ENCODE data around the gene ANKMY2.
A peak's percentile ranks its signal among the peaks of the same experiment; 100 is the strongest.

ANKMY2 gene

DNA sequence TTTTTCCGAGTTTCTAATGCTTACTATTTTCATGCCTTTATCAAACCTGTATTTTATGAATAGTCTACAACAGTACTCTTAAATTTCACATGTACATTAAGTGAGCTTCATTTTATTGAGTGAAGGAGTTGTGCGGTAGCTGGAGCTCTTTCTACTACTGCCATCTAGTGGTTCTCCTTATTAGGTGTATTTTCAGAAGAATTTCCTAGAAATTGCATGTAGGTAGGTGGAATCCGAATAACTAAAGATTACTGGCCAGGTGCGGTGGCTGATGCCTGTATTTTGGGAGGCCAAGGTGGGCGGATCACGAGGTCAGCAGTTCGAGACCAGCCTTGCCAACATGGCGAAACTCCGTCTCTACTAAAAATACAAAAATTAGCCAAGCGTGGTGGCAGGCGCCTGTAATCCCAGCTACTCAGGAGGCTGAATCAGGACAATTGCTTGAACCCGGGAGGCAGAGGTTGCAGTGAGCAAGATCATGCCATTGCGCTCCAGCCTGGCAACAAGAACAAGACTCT lies 80.6 kb downstream of the ANKMY2 start:
- peak in 1 of 2 donors; percentile 75 for DNase-seq

- no peak for DNase-seq
Observed at GRCh38 chr7:16564023-16564380, 81.6 kb downstream of the ANKMY2 start.

DNA sequence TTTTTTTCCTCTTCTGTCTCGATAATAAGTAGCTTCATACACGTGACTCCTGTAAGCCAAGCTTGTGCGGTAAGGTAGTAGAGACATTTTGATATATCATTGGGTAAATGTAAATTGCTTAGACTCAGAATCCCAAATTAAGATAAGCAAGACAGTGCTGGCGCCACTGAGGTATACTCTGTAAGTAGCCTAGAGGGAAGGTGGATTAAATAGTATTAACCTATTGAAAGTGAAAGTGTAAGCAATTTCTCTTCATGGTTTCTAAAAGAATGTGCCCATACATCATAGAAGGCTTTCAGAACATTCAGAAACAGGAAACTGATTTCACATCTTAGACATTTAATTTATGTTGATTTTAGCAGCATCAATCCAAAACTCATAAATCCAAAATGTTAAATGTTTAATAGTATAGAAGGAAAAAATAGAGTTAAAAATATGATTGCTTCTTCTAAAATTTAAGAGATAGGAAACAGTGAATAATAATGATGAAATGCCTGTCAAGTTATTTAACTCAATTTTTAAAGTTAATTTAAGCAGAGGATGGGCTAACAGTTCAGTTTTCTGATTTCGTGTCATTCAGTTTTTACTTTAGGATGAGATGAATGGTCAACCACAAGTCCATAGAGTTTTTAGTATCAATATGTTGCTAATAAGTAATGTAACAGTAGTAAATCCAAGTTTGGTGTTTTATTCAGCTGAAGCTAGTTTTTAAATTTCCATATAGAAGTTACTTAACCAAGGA lies 82.1 kb downstream of the ANKMY2 start:
- DNase-seq = no peak

- DNase-seq = no peak
Observed at GRCh38 chr7:16562456-16563220, 82.9 kb downstream of the ANKMY2 start.

DNA sequence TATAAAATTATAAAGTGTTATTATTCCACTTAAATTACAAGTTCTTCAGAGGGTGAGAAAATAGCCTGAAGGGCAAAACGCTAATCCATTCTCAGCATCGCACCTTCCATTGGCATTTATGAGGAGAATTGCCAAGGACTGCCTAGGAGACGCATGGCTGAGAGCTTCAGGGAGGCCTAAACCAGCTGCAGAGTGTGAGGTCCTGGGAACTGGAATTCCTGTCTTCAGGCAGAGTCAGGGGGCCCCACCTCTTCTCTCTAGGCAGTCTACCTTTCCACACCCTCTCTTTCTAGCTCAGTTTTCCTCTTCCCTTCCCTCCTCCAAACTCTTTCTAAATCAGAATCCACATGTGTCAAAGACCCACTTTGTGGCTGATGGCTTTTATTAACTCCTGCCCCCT lies 83.6 kb downstream of the ANKMY2 start:
- no peak for DNase-seq

DNA sequence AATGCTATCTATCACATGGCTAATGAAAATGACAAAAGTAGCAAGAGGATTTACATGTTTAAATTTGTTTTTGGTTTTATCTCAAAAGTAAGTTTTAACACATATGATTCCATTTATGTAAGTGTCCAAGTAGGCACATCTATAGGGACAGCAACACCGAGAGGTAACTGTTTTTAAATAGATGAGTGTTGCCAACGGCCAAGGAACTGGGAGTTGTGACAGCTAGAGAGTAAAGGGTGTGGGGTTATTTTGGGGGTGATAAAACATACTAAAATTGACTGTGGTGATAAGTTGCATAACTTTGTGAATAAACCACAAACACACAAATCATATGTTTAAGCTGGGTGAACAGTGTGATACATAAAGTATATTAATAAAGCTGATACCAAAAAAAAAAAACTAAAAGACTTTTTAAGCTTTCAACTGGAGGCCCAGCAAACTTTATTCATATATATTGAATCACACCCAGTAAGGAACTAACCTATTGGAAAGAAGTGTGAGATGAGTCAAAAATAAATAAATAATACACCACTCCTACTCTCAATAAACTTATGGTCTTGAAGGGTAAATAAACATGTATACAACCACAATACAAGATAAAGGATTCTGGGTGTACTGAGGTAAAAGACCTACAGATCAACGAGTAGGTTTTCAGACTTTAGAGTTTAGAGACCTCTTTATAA lies 85.9 kb downstream of the ANKMY2 start:
- DNase-seq = no peak

DNA sequence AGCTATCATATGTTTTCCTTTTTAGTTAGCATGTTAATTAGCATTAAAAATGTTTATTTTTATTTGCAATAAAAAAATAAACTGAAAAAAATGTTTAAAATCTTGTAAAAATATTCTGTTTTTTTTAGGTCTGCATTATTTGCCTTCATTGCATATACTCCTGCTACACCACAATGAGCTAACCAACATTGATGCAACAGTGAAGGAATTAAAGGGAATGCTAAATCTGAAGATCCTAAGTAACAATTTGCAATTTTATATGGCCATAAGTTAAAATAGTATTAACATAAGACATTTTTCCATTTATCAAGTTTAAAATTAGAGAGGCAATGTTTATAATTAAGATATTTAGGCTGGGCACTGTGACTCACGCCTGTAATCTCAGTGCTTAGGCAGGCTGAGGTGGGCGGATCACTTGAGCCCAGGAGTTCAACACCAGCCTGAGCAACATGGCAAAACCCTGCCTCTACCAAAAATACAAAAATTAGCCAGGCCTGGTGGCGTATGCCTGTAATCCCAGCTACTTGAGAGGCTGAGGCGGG lies 86.7 kb downstream of the ANKMY2 start:
- DNase-seq = no peak

GRCh38 chr7:16556359-16556758 lies 89.2 kb downstream of the ANKMY2 start:
- no peak for DNase-seq

DNA sequence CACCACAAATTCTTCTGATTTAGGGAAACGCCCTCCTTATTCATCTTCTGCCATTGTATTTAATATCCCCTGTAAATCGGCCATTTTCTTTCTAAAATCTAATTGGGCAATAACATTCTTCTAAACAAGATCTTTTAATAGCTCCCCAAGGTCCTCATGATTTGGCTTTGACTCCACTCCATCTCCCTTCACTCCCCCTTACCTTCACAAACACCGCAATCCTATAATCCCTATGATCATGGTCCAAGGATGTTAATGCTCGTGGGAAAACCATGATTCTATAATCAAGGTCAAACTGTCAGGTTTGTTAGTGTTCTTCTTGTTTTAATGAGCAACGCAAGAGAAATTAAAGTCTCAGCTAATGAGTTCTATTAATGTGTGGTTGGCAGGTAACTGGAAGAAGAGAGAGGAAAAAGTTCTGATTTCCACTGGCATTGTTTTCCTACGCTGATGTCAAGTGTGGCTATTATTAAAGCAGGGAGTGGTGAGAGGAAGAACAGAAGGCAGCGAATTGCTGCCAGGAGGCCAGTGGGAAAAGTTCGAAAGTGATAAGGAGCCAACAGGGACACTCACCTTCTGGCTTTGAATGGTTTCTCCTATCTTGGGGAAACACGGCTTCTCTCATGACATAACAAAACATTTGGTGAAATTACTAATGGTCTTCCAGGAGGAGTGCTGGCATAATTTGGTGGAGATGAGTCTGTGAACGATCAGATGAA lies 90.9 kb downstream of the ANKMY2 start:
- no peak for DNase-seq

- no peak for DNase-seq
Observed at GRCh38 chr7:16550671-16551070, 94.9 kb downstream of the ANKMY2 start.
